ENCODE measurements around the gene RCVRN. TPM values are rescaled to one million over a fixed set of nuclear protein-coding genes. Genes with fewer than 3 reads are reported as not detected.
"Not testable (repeated sequence)": the region's sequence is repeated elsewhere in the genome, so short reads cannot be mapped to it uniquely, and the experiment has no call there.

RCVRN gene
- total RNA-seq, 1 donor from 2014 or later = not detected

- DNase-seq (ENCODE audit: low read depth in 2 of 2) = no peak
Measured at GRCh38 chr17:9922012-9922848, 17.2 kb upstream of the RCVRN start.

GRCh38 chr17:9921216-9921615, 16.1 kb upstream of the RCVRN start:
- not testable (repeated sequence) for DNase-seq (ENCODE audit: low read depth in 2 of 2)

- no peak for DNase-seq (ENCODE audit: low read depth in 2 of 2)
Measured at GRCh38 chr17:9918804-9919352, 13.8 kb upstream of the RCVRN start.

- DNase-seq (ENCODE audit: low read depth in 2 of 2) = no peak
Measured at GRCh38 chr17:9918352-9918751, 13.3 kb upstream of the RCVRN start.

- no peak for DNase-seq (ENCODE audit: low read depth in 2 of 2)
Measured at GRCh38 chr17:9917801-9918200, 12.7 kb upstream of the RCVRN start.

- DNase-seq (ENCODE audit: low read depth in 2 of 2) = no peak
Measured at GRCh38 chr17:9917131-9917530, 12.1 kb upstream of the RCVRN start.

- no peak for DNase-seq (ENCODE audit: low read depth in 2 of 2)
Measured at GRCh38 chr17:9916108-9916507, 11.0 kb upstream of the RCVRN start.

GRCh38 chr17:9913476-9913875, 8.4 kb upstream of the RCVRN start:
- no peak for DNase-seq (ENCODE audit: low read depth in 2 of 2)

- no peak for DNase-seq (ENCODE audit: low read depth in 2 of 2)
Measured at GRCh38 chr17:9912121-9913099, 7.3 kb upstream of the RCVRN start.

GRCh38 chr17:9911089-9911488, 6.0 kb upstream of the RCVRN start:
- DNase-seq (ENCODE audit: low read depth in 2 of 2) = no peak

- DNase-seq (ENCODE audit: low read depth in 2 of 2) = no peak
Measured at GRCh38 chr17:9908649-9909042, 3.6 kb upstream of the RCVRN start.

GRCh38 chr17:9907883-9908648, 3.0 kb upstream of the RCVRN start:
- DNase-seq (ENCODE audit: low read depth in 2 of 2) = no peak

GRCh38 chr17:9907131-9907530, 2.1 kb upstream of the RCVRN start:
- no peak for DNase-seq (ENCODE audit: low read depth in 2 of 2)

GRCh38 chr17:9906616-9907015, 1.5 kb upstream of the RCVRN start:
- DNase-seq (ENCODE audit: low read depth in 2 of 2) = no peak

- DNase-seq (ENCODE audit: low read depth in 2 of 2) = peak in 1 of 2 donors; percentile 17
Measured at GRCh38 chr17:9905902-9906301, 831 bp upstream of the RCVRN start.

GRCh38 chr17:9904277-9905077, 594 bp downstream of the RCVRN start:
- DNase-seq (ENCODE audit: low read depth in 2 of 2) = no peak

GRCh38 chr17:9902120-9902519, 3.0 kb downstream of the RCVRN start:
- no peak for DNase-seq (ENCODE audit: low read depth in 2 of 2)

GRCh38 chr17:9900784-9901183, 4.3 kb downstream of the RCVRN start:
- DNase-seq (ENCODE audit: low read depth in 2 of 2) = peak in 1 of 2 donors; percentile 10

- no peak for DNase-seq (ENCODE audit: low read depth in 2 of 2)
Measured at GRCh38 chr17:9900044-9900594, 5.0 kb downstream of the RCVRN start.

Measured in lung microvascular endothelial cell (primary cell).